T-cell (primary cell): ENCODE results near the gene GOLIM4. TPM values are rescaled to one million over a fixed set of nuclear protein-coding genes. Genes with fewer than 3 reads are reported as not detected.

ENCODE experiments used
- ATAC-seq, 4 experiments: fragments of 200-7000 bp in 3 of 4; fragments of 150-1000 bp in 1 of 4; cut with Tn5 transposase; replicated peaks in 1 of 4; 1 replicate in 3 of 4; 2 replicates in 1 of 4; pipeline ENCODE4 v1.10.0; 2021; ENCODE audit warnings: moderate library complexity in 3 of 4, mild to moderate bottlenecking in 2 of 4, moderate number of reproducible peaks in 1 of 4
- CTCF ChIA-PET, 2 donors: fragments of 300-600 bp; sonication (Branson Sonifier 250); formaldehyde crosslinking; loops; one replicate each; lab custom pipeline; 2022; ENCODE audit warnings: antibody characterized with exemption in 2 of 2; lab: Charles Lee
- POLR2A ChIA-PET, 2 donors: fragments of 300-600 bp; sonication (Branson Sonifier 250); formaldehyde crosslinking; loops; one replicate each; lab custom pipeline; 2022; ENCODE audit warnings: antibody characterized with exemption in 2 of 2; lab: Charles Lee
- DNase-seq, 35 experiments: peaks; one replicate each; pipeline versions ENCODE4 v3.0.0 to v3.0.0-alpha.2; 2013 to 2023
- H3K27ac ChIP-seq: one replicate; pipeline ENCODE4 v1.5.1; 2013; ENCODE audit warnings: low read length
- H3K27me3 ChIP-seq, 2 experiments: replicated peaks in 1 of 2; 1 replicate in 1 of 2; 2 replicates in 1 of 2; pipeline versions ENCODE4 v1.6.1 to v1.7.0; 2013; ENCODE audit warnings: low read length in 1 of 2, mixed read lengths in 1 of 2; ENCODE audit not compliant: control insufficient read depth in 2 of 2, insufficient read depth in 2 of 2; ENCODE audit errors: extremely low read depth in 1 of 2
- H3K36me3 ChIP-seq, 2 donors: 1 replicate in 1 of 2; 2 replicates in 1 of 2; pipeline versions ENCODE4 v1.6.1 to v1.7.0; 2013; ENCODE audit warnings: low read length in 1 of 2; ENCODE audit not compliant: control insufficient read depth in 2 of 2, insufficient read depth in 1 of 2; ENCODE audit errors: extremely low read depth in 1 of 2
- H3K4me1 ChIP-seq, 2 experiments: 1 replicate in 1 of 2; 2 replicates in 1 of 2; pipeline versions ENCODE4 v1.6.1 to v1.7.0; 2013; ENCODE audit warnings: low read length in 2 of 2, mixed read lengths in 1 of 2; ENCODE audit not compliant: insufficient read depth in 2 of 2, control insufficient read depth in 1 of 2; ENCODE audit errors: extremely low read depth in 1 of 2
- H3K4me3 ChIP-seq, 2 donors: 1 replicate in 1 of 2; 2 replicates in 1 of 2; pipeline versions ENCODE4 v1.5.1 to v1.7.0; 2013; ENCODE audit warnings: mild to moderate bottlenecking in 2 of 2, low read length in 1 of 2, moderate library complexity in 1 of 2; ENCODE audit not compliant: control insufficient read depth in 1 of 2; ENCODE audit errors: extremely low read depth in 1 of 2
- H3K9me3 ChIP-seq: 2 replicates; pipeline ENCODE4 v1.7.0; 2013
- H3K27ac Mint-ChIP-seq, 2 donors: one replicate each; pipeline ENCODE4 v1.8.0; 2020 to 2021; ENCODE audit warnings: mild to moderate bottlenecking in 2 of 2, mixed read lengths in 2 of 2
- H3K27me3 Mint-ChIP-seq, 2 donors: one replicate each; pipeline ENCODE4 v1.8.0; 2021 to 2022; ENCODE audit warnings: mixed read lengths in 2 of 2
- H3K36me3 Mint-ChIP-seq: one replicate; pipeline ENCODE4 v1.8.0; 2021; ENCODE audit warnings: mixed read lengths
- H3K4me1 Mint-ChIP-seq, 3 donors: one replicate each; pipeline ENCODE4 v1.8.0; 2020 to 2022; ENCODE audit warnings: mixed read lengths in 3 of 3, mild to moderate bottlenecking in 1 of 3
- H3K4me3 Mint-ChIP-seq, 3 donors: one replicate each; pipeline ENCODE4 v1.8.0; 2020 to 2022; ENCODE audit warnings: mild to moderate bottlenecking in 3 of 3, mixed read lengths in 3 of 3, moderate library complexity in 3 of 3
- H3K9me3 Mint-ChIP-seq, 3 donors: one replicate each; pipeline ENCODE4 v1.8.0; 2020 to 2022; ENCODE audit warnings: mixed read lengths in 3 of 3
- WGBS: methylation state at CpG from one replicate; pipeline ENCODE4 v1.1.5; 2013; ENCODE audit warnings: missing lambda C conversion rate; ENCODE audit not compliant: insufficient coverage; 5-methylcytosine and 5-hydroxymethylcytosine counted together
- total RNA-seq, 35 experiments: library from RNA in 6 of 35; stranded (reverse) in 6 of 35; fragments of 120-200 nt in 1 of 35; gene quantifications; one replicate each; pipeline versions ENCODE4 v1.2.1 to v1.2.4 and lab custom pipeline; 2013 to 2026

GOLIM4 gene
- total RNA-seq, 5 donors from 2014 or later (not counting 1 experiment from before 2014, with no cell fraction given): 0.49 to 1.5 (median 0.96) TPM

GRCh38 chr3:167998253-167998652 is 97.5 kb downstream of the GOLIM4 start:
- H3K36me3 Mint-ChIP-seq: no peaks in the 10 kb centered on the region
- ChIA-PET POLR2A (no interaction called here), CTCF (no interaction called here)
- no peaks in the 10 kb centered on the region for H3K4me1 Mint-ChIP-seq
- H3K27ac Mint-ChIP-seq: no peak overlapping the region
- Histone ChIP-seq H3K4me1 (no peaks in the 10 kb centered on the region), H3K27ac (no peak overlapping the region), H3K9me3 (no peaks in the 10 kb centered on the region), H3K27me3 (no peaks in the 10 kb centered on the region), H3K36me3 (no peaks in the 10 kb centered on the region), H3K4me3 (no peak overlapping the region)
- DNase-seq (no peak), ATAC-seq (no peak)
- WGBS: no CpG with 5 or more reads among the region's 5 CpGs
- peaks cover 0 to 4% of the 10 kb centered on the region in 2 donors for H3K27me3 Mint-ChIP-seq
- H3K9me3 Mint-ChIP-seq: peaks cover 0 to 3% (median 0%) of the 10 kb centered on the region in 3 donors
- no peak overlapping the region for H3K4me3 Mint-ChIP-seq

- Mint-ChIP-seq H3K27ac (no peak overlapping the region), H3K4me3 (no peak overlapping the region), H3K27me3 (peaks cover 0 to 4% of the 10 kb centered on the region in 2 donors), H3K36me3 (no peaks in the 10 kb centered on the region), H3K4me1 (no peaks in the 10 kb centered on the region), H3K9me3 (peaks cover 0 to 3% (median 0%) of the 10 kb centered on the region in 3 donors)
- Histone ChIP-seq H3K4me3 (no peak overlapping the region), H3K36me3 (no peaks in the 10 kb centered on the region), H3K27ac (no peak overlapping the region), H3K9me3 (no peaks in the 10 kb centered on the region), H3K27me3 (no peaks in the 10 kb centered on the region), H3K4me1 (no peaks in the 10 kb centered on the region)
- no CpG with 5 or more reads among the region's 4 CpGs for WGBS
- no peak for DNase-seq
- ChIA-PET POLR2A (no interaction called here), CTCF (no interaction called here)
- ATAC-seq: no peak
Measured at GRCh38 chr3:167996514-167996913, 99.2 kb downstream of the GOLIM4 start.

GRCh38 chr3:167992381-167992780 is 103.3 kb downstream of the GOLIM4 start:
- no peaks in the 10 kb centered on the region for H3K36me3 ChIP-seq
- peaks cover 0 to 3% (median 0%) of the 10 kb centered on the region in 3 donors for H3K9me3 Mint-ChIP-seq
- H3K4me3 Mint-ChIP-seq: no peak overlapping the region
- H3K36me3 Mint-ChIP-seq: no peaks in the 10 kb centered on the region
- no CpG with 5 or more reads among the region's 1 CpG for WGBS
- no peaks in the 10 kb centered on the region for H3K4me1 ChIP-seq
- ATAC-seq (no peak), DNase-seq (no peak)
- H3K9me3 ChIP-seq: no peaks in the 10 kb centered on the region
- H3K27ac Mint-ChIP-seq: no peak overlapping the region
- ChIA-PET POLR2A (no interaction called here), CTCF (no interaction called here)
- H3K27ac ChIP-seq: no peak overlapping the region
- H3K27me3 Mint-ChIP-seq: peaks cover 0 to 4% of the 10 kb centered on the region in 2 donors
- no peaks in the 10 kb centered on the region for H3K4me1 Mint-ChIP-seq
- H3K27me3 ChIP-seq: no peaks in the 10 kb centered on the region
- no peak overlapping the region for H3K4me3 ChIP-seq

DNA sequence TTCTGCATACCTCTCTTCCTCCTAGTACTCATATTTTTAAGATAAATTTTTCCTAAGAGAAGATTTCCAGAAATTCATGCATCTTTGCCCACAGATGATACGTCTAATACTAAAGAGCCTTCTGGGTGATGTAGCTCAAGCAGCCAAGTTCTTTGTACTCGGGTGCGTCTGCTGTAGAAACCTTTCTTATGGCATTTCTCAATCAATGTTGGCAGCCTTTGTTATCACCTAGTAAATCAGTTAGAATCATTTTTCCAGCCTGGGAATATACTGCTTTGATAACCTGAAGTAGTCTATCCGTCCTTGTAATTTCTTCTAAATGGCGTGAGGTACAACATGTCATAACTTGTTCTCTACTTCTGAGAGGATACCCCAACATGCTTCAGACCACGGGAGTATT is 104.5 kb downstream of the GOLIM4 start:
- DNase-seq: no peak
- Mint-ChIP-seq H3K27ac (no peak overlapping the region), H3K36me3 (no peaks in the 10 kb centered on the region), H3K4me1 (no peaks in the 10 kb centered on the region), H3K4me3 (no peak overlapping the region), H3K27me3 (peaks cover 0 to 4% of the 10 kb centered on the region in 2 donors), H3K9me3 (peaks cover 0 to 3% (median 0%) of the 10 kb centered on the region in 3 donors)
- Histone ChIP-seq H3K36me3 (no peaks in the 10 kb centered on the region), H3K27me3 (no peaks in the 10 kb centered on the region), H3K27ac (no peak overlapping the region), H3K4me1 (no peaks in the 10 kb centered on the region), H3K9me3 (no peaks in the 10 kb centered on the region), H3K4me3 (no peak overlapping the region)
- WGBS: no CpG with 5 or more reads among the region's 6 CpGs
- POLR2A ChIA-PET: no interaction called here
- no peak for ATAC-seq
- CTCF ChIA-PET: interaction anchor here in 1 of 2 donors (0.6 kb wide), 1 partner anchor 16 kb away, joined by 11 read pairs; no protein-coding TSS in a partner anchor

GRCh38 chr3:167989999-167990398 is 105.7 kb downstream of the GOLIM4 start:
- CTCF ChIA-PET: no interaction called here
- no peaks in the 10 kb centered on the region for H3K36me3 Mint-ChIP-seq
- WGBS: 94% methylated on average over 4 of the region's 6 CpGs
- ATAC-seq (no peak), DNase-seq (no peak)
- no peaks in the 10 kb centered on the region for H3K4me1 ChIP-seq
- no peak overlapping the region for H3K27ac Mint-ChIP-seq
- no peak overlapping the region for H3K27ac ChIP-seq
- H3K9me3 Mint-ChIP-seq: peaks cover 0 to 3% (median 0%) of the 10 kb centered on the region in 3 donors
- peaks cover 0 to 4% of the 10 kb centered on the region in 2 donors for H3K27me3 Mint-ChIP-seq
- H3K27me3 ChIP-seq: no peaks in the 10 kb centered on the region
- POLR2A ChIA-PET: no interaction called here
- H3K4me3 Mint-ChIP-seq: no peak overlapping the region
- no peaks in the 10 kb centered on the region for H3K36me3 ChIP-seq
- H3K9me3 ChIP-seq: no peaks in the 10 kb centered on the region
- H3K4me1 Mint-ChIP-seq: no peaks in the 10 kb centered on the region
- no peak overlapping the region for H3K4me3 ChIP-seq

GRCh38 chr3:167989066-167989465 is 106.7 kb downstream of the GOLIM4 start:
- peaks cover 0 to 3% (median 0%) of the 10 kb centered on the region in 3 donors for H3K9me3 Mint-ChIP-seq
- Histone ChIP-seq H3K27ac (no peak overlapping the region), H3K4me1 (no peaks in the 10 kb centered on the region), H3K36me3 (no peaks in the 10 kb centered on the region), H3K27me3 (no peaks in the 10 kb centered on the region), H3K4me3 (no peak overlapping the region), H3K9me3 (no peaks in the 10 kb centered on the region)
- no peaks in the 10 kb centered on the region for H3K4me1 Mint-ChIP-seq
- no peak overlapping the region for H3K27ac Mint-ChIP-seq
- CTCF ChIA-PET: no interaction called here
- H3K36me3 Mint-ChIP-seq: no peaks in the 10 kb centered on the region
- WGBS: no CpG with 5 or more reads among the region's 2 CpGs
- ATAC-seq: no peak
- POLR2A ChIA-PET: no interaction called here
- H3K27me3 Mint-ChIP-seq: peaks cover 0 to 4% of the 10 kb centered on the region in 2 donors
- H3K4me3 Mint-ChIP-seq: no peak overlapping the region
- DNase-seq: no peak

GRCh38 chr3:167983583-167983982 is 112.1 kb downstream of the GOLIM4 start:
- H3K9me3 Mint-ChIP-seq: no peaks in the 10 kb centered on the region
- H3K36me3 Mint-ChIP-seq: no peaks in the 10 kb centered on the region
- POLR2A ChIA-PET: no interaction called here
- no peak overlapping the region for H3K27ac Mint-ChIP-seq
- CTCF ChIA-PET: no interaction called here
- no peak overlapping the region for H3K27ac ChIP-seq
- no peak for DNase-seq
- H3K4me1 ChIP-seq: no peaks in the 10 kb centered on the region
- no peaks in the 10 kb centered on the region for H3K36me3 ChIP-seq
- no peaks in the 10 kb centered on the region for H3K9me3 ChIP-seq
- no peak overlapping the region for H3K4me3 ChIP-seq
- H3K27me3 ChIP-seq: peaks cover 0 to 6% of the 10 kb centered on the region in 2 experiments
- no peak for ATAC-seq
- no peak overlapping the region for H3K4me3 Mint-ChIP-seq
- no CpG with 5 or more reads among the region's 2 CpGs for WGBS
- H3K4me1 Mint-ChIP-seq: no peaks in the 10 kb centered on the region
- no peaks in the 10 kb centered on the region for H3K27me3 Mint-ChIP-seq
